Measurements from ENCODE around the gene ZNF541.
A peak's percentile ranks its signal among the peaks of the same experiment; 100 is the strongest.

Gene ZNF541

GRCh38 chr19:47544075-47544474, 28.9 kb downstream of the ZNF541 start:
- no peak for TF ChIP-seq POLR2A (IDR thresholded peaks at IDR 0.05; ENCODE audit: low read depth, low read length)
- no peak for FAIRE-seq
- DNase-seq (ENCODE audit: insufficient read length, low spot score) = no peak

DNA sequence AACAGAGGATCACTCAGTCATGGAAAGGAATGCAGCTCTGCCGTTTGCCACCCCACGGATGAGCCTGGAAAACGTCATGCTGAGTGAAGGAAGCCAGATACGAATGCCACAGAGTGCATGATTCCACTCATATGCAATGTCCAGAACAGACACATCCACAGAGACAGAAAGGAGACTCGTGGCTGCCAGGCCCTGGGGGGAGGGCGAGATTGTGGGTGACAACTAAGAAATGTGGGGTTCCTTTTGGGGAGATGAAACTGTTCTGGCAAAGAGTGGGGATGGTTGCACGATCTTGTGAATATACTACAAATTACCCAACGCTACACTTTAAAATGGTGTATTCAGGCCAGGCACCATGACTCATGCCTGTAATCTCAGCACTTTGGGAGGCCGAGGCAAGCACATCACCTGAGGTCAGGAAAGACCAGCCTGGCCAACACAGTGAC, 30.9 kb downstream of the ZNF541 start:
- peak; percentile 90 for FAIRE-seq
- no peak for TF ChIP-seq POLR2A (IDR thresholded peaks at IDR 0.05; ENCODE audit: low read depth, low read length)
- DNase-seq (ENCODE audit: insufficient read length, low spot score) = no peak

GRCh38 chr19:47541518-47541917, 31.4 kb downstream of the ZNF541 start:
- TF ChIP-seq POLR2A (IDR thresholded peaks at IDR 0.05; ENCODE audit: low read depth, low read length) = no peak
- DNase-seq (ENCODE audit: insufficient read length, low spot score) = no peak
- FAIRE-seq = no peak

GRCh38 chr19:47540748-47541147, 32.2 kb downstream of the ZNF541 start:
- no peak for DNase-seq (ENCODE audit: insufficient read length, low spot score)
- TF ChIP-seq POLR2A (IDR thresholded peaks at IDR 0.05; ENCODE audit: low read depth, low read length) = no peak
- FAIRE-seq = no peak

- TF ChIP-seq POLR2A (IDR thresholded peaks at IDR 0.05; ENCODE audit: low read depth, low read length) = no peak
- FAIRE-seq (no peak), DNase-seq (ENCODE audit: insufficient read length, low spot score) (no peak)
Observed at GRCh38 chr19:47539747-47540311, 33.1 kb downstream of the ZNF541 start.

GRCh38 chr19:47538812-47539211, 34.1 kb downstream of the ZNF541 start:
- FAIRE-seq (no peak), DNase-seq (ENCODE audit: insufficient read length, low spot score) (no peak)
- no peak for TF ChIP-seq POLR2A (IDR thresholded peaks at IDR 0.05; ENCODE audit: low read depth, low read length)

DNA sequence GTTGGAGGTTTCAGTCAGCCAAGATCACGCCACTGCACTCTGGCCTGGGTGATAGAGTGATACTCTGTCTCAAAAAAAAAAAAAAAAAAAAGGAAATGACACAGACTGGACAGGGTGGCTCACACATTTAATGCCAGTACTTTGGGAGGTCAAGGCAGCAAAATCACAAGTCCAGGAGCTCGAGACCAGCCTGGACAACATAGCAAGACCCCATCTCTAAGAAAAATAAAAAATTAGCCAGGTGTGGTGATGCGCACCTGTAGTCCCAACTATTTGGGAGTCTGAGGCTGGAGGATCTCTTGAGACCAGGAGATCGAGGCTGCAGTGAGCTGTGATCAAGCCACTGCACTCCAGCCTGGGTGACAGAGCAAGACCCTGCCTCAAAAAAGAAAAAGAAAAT, 35.5 kb downstream of the ZNF541 start:
- FAIRE-seq (no peak), DNase-seq (ENCODE audit: insufficient read length, low spot score) (no peak)
- TF ChIP-seq POLR2A (IDR thresholded peaks at IDR 0.05; ENCODE audit: low read depth, low read length) = no peak

- DNase-seq (ENCODE audit: insufficient read length, low spot score) (no peak), FAIRE-seq (no peak)
- no peak for TF ChIP-seq POLR2A (IDR thresholded peaks at IDR 0.05; ENCODE audit: low read depth, low read length)
Observed at GRCh38 chr19:47534628-47535027, 38.3 kb downstream of the ZNF541 start.

DNA sequence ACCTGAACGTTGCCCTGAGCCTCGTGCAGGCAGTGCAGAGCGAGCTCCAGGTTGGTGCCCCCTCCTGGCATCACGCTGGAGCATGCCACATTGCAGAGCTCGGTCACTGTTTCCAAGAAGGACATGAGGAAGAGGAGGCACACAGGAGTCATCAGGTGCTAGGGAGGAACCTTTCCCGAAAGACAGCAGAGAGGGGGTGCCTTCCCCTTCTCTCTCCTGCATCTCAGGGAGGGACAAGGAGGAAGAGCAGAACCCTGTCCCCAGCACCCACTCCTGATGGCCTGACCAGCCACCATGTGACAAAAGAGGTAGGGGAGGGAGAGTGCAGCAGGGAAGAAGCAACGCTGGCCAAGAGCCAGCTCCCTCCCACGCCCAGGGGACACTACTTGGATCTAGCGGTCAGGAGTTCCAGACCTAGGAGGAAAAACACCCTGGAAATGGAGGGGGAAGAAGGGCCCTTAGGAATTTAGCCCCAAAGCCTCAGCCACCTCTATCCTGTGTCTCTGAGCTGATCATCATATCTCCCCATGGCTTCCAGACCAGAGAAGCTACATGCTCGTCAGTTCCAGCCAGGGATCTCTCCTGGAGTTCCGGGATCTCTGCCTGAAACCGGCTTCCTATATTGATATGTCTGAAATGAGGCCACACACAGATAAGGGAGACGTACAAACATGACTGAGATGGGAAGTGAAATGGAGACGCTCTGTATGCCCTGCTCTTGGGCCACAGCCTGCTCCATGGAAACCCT, 41.1 kb downstream of the ZNF541 start:
- TF ChIP-seq POLR2A (IDR thresholded peaks at IDR 0.05; ENCODE audit: low read depth, low read length) = no peak
- FAIRE-seq (no peak), DNase-seq (ENCODE audit: insufficient read length, low spot score) (no peak)

DNA sequence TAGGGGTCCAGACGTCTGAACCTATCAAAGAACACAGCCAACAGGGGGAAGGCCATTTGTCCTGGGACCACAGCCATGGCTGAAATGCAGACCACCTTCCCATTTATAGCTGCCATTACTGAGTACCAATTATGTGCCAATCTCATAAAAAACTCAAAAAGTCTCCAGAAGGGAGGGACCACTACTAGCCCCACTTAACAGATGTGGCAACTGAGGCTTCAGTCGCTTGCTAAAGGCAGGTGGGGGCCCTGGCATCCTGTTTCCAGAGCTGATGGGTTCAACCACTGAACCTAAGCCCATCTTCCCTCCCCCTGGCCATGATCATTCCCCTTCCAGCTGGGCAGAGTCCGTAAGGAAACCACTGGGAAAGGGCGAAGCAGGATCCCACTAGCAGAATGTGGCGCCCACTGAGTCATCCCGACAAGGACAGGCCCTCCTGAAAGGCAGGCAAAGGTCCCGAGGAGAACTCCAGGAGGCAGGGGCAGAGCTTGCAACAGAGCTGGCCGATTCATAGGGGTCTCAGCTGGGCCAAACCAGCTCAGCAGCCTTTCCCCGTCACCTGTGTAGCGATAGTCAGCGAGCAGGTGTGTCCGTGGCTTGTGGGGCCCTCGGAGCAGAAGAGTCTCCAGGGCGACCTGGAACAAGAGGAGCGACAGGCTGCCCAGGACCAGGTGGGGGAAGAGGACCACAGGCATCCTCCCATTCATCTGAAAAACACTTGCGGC, 43.8 kb downstream of the ZNF541 start:
- no peak for TF ChIP-seq POLR2A (IDR thresholded peaks at IDR 0.05; ENCODE audit: low read depth, low read length)
- DNase-seq (ENCODE audit: insufficient read length, low spot score) = no peak
- no peak for FAIRE-seq

- DNase-seq (ENCODE audit: insufficient read length, low spot score) (no peak), FAIRE-seq (no peak)
- TF ChIP-seq POLR2A (IDR thresholded peaks at IDR 0.05; ENCODE audit: low read depth, low read length) = no peak
Observed at GRCh38 chr19:47526798-47527197, 46.1 kb downstream of the ZNF541 start.

- no peak for TF ChIP-seq POLR2A (IDR thresholded peaks at IDR 0.05; ENCODE audit: low read depth, low read length)
- FAIRE-seq (no peak), DNase-seq (ENCODE audit: insufficient read length, low spot score) (no peak)
Observed at GRCh38 chr19:47523473-47523872, 49.5 kb downstream of the ZNF541 start.
